CD14-positive monocyte (primary cell): ENCODE measurements around the gene TFF1. TPM values are rescaled to one million over a fixed set of nuclear protein-coding genes. Genes with fewer than 3 reads are reported as not detected.

ENCODE experiments used
- DNase-seq, 3 donors: peaks; one replicate each; pipeline ENCODE4 v3.0.0-alpha.2; 2011 to 2022
- H2AFZ ChIP-seq: 2 replicates; pipeline ENCODE4 v1.6.0; 2012; ENCODE audit warnings: mild to moderate bottlenecking, low read depth, low read length, inconsistent platforms; ENCODE audit not compliant: insufficient read depth, poor library complexity, severe bottlenecking
- H3K27ac ChIP-seq, 2 donors: 1 replicate in 1 of 2; 2 replicates in 1 of 2; pipeline ENCODE4 v1.5.1; 2012 to 2013; ENCODE audit warnings: low read length in 2 of 2, control low read depth in 1 of 2, inconsistent platforms in 1 of 2, low read depth in 1 of 2, mild to moderate bottlenecking in 1 of 2
- H3K27me3 ChIP-seq, 2 donors: one replicate each; pipeline versions ENCODE4 v1.6.0 to v1.6.1; 2011 to 2013; ENCODE audit warnings: low read length in 2 of 2; ENCODE audit not compliant: control insufficient read depth in 2 of 2, insufficient read depth in 2 of 2
- H3K36me3 ChIP-seq, 2 donors: replicated peaks in 1 of 2; 1 replicate in 1 of 2; 2 replicates in 1 of 2; pipeline versions ENCODE4 v1.5.1 to v1.6.1; 2012 to 2013; ENCODE audit warnings: low read length in 2 of 2, control low read depth in 1 of 2, inconsistent platforms in 1 of 2, mild to moderate bottlenecking in 1 of 2; ENCODE audit not compliant: insufficient read depth in 2 of 2, control insufficient read depth in 1 of 2
- H3K4me1 ChIP-seq, 2 donors: 1 replicate in 1 of 2; 2 replicates in 1 of 2; pipeline versions ENCODE4 v1.5.1 to v1.6.1; 2012 to 2013; ENCODE audit warnings: low read length in 2 of 2, control low read depth in 1 of 2, inconsistent platforms in 1 of 2, mild to moderate bottlenecking in 1 of 2, moderate library complexity in 1 of 2; ENCODE audit not compliant: insufficient read depth in 2 of 2, control insufficient read depth in 1 of 2
- H3K4me2 ChIP-seq: replicated peaks from 2 replicates; pipeline ENCODE3; 2012; ENCODE audit warnings: low read length, moderate library complexity, mild to moderate bottlenecking; ENCODE audit not compliant: poor library complexity, severe bottlenecking; ENCODE audit errors: extremely low read depth
- H3K4me3 ChIP-seq, 3 experiments: fragments of 200-600 bp in 1 of 3; sonication (generic) in 1 of 3; replicated peaks in 1 of 3; 1 replicate in 2 of 3; 2 replicates in 1 of 3; pipeline ENCODE4 v1.5.1; 2011 to 2013; ENCODE audit warnings: low read length in 3 of 3, mild to moderate bottlenecking in 3 of 3, control low read depth in 2 of 3, low read depth in 2 of 3, inconsistent platforms in 1 of 3, moderate library complexity in 1 of 3
- H3K79me2 ChIP-seq: 2 replicates; pipeline ENCODE4 v1.6.0; 2012; ENCODE audit warnings: mild to moderate bottlenecking, control low read depth, inconsistent platforms, low read length, moderate library complexity; ENCODE audit not compliant: insufficient read depth
- H3K9ac ChIP-seq: 2 replicates; pipeline ENCODE4 v1.6.0; 2017; ENCODE audit warnings: low read length, mild to moderate bottlenecking; ENCODE audit not compliant: insufficient read depth, poor library complexity, severe bottlenecking
- H3K9me3 ChIP-seq, 2 donors: replicated peaks in 1 of 2; 1 replicate in 1 of 2; 2 replicates in 1 of 2; pipeline versions ENCODE4 v1.5.1 to v1.6.1; 2012 to 2013; ENCODE audit warnings: low read length in 2 of 2, control low read depth in 1 of 2; ENCODE audit not compliant: control insufficient read depth in 1 of 2, insufficient read depth in 1 of 2
- H4K20me1 ChIP-seq: 2 replicates; pipeline ENCODE4 v1.6.0; 2012; ENCODE audit warnings: mild to moderate bottlenecking, low read length, control low read depth, moderate library complexity; ENCODE audit not compliant: insufficient read depth
- H3K27ac Mint-ChIP-seq, 7 donors: one replicate each; pipeline ENCODE4 v1.8.0; 2020; ENCODE audit warnings: mild to moderate bottlenecking in 7 of 7, mixed read lengths in 7 of 7, moderate library complexity in 6 of 7, inconsistent platforms in 2 of 7
- H3K27me3 Mint-ChIP-seq, 3 donors: one replicate each; pipeline ENCODE4 v1.8.0; 2021 to 2022; ENCODE audit warnings: low read depth in 3 of 3, mild to moderate bottlenecking in 3 of 3, mixed read lengths in 3 of 3, moderate library complexity in 3 of 3, inconsistent platforms in 1 of 3
- H3K36me3 Mint-ChIP-seq, 2 donors: one replicate each; pipeline ENCODE4 v1.8.0; 2020; ENCODE audit warnings: mixed read lengths in 2 of 2, inconsistent platforms in 1 of 2, mild to moderate bottlenecking in 1 of 2
- H3K4me1 Mint-ChIP-seq: one replicate; pipeline ENCODE4 v1.8.0; 2020; ENCODE audit warnings: mild to moderate bottlenecking, mixed read lengths
- H3K4me3 Mint-ChIP-seq, 2 donors: one replicate each; pipeline ENCODE4 v1.8.0; 2020; ENCODE audit warnings: mild to moderate bottlenecking in 2 of 2, mixed read lengths in 2 of 2, moderate library complexity in 1 of 2
- H3K9me3 Mint-ChIP-seq, 7 donors: one replicate each; pipeline ENCODE4 v1.8.0; 2020 to 2022; ENCODE audit warnings: mixed read lengths in 7 of 7, mild to moderate bottlenecking in 6 of 7, moderate library complexity in 6 of 7, inconsistent platforms in 2 of 7
- WGBS: methylation state at CpG from one replicate; pipeline ENCODE4 v1.1.5; 2013; ENCODE audit warnings: missing lambda C conversion rate; ENCODE audit not compliant: insufficient coverage; 5-methylcytosine and 5-hydroxymethylcytosine counted together
- intact Hi-C, 2 donors: fragments of 100-400 bp; cut with micrococcal nuclease; formaldehyde crosslinking; loops; one replicate each; pipeline versions ENCODE4 v1.15.0 to v1.15.1; 2023
- polyA plus RNA-seq, 3 donors: library from polyadenylated mRNA; depleted of rRNA in 1 of 3; unstranded in 2 of 3; stranded (reverse) in 1 of 3; fragments of 300-500 nt in 2 of 3; fragments of >200 nt in 1 of 3; fragmentation: Illumina TruSeq in 2 of 3; gene quantifications; 1 replicate in 2 of 3; 2 replicates in 1 of 3; pipeline ENCODE4 v1.2.3, GENCODE V29; 2012 to 2021
- TF ChIP-seq, protein P1 (sequence below): fragments of 200-600 bp; IDR thresholded peaks from one replicate; pipeline ENCODE4 v1.8.0; 2022; ENCODE audit warnings: antibody characterized with exemption, mild to moderate bottlenecking

Gene TFF1
- polyA plus RNA-seq, 3 donors: not detected

DNA sequence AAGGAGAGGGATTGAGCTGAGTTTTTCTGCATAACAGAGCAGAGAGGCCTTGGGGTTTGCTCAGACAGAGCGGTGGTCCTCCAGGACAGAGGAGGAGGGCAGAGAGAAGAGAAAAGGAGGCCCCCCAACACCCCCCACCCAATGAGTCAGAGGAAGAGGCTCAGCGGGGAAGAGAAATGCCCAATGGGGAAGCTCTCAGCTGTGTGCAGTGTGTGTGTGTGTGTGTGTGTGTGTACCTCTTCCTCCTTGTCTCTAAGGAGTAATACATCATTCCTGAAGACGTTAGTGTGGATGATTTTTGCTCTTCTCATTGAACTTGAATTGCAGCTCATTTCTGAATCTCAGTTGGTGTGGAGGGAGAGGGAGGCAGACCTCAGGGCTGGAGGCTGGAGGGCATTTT, 20.8 kb upstream of the TFF1 start:
- H3K27ac Mint-ChIP-seq: peak overlapping the region in 6 of 7 donors; percentile 55 to 80 (median 70)
- DNase-seq: peak; percentile 35 to 64 (median 47)

DNA sequence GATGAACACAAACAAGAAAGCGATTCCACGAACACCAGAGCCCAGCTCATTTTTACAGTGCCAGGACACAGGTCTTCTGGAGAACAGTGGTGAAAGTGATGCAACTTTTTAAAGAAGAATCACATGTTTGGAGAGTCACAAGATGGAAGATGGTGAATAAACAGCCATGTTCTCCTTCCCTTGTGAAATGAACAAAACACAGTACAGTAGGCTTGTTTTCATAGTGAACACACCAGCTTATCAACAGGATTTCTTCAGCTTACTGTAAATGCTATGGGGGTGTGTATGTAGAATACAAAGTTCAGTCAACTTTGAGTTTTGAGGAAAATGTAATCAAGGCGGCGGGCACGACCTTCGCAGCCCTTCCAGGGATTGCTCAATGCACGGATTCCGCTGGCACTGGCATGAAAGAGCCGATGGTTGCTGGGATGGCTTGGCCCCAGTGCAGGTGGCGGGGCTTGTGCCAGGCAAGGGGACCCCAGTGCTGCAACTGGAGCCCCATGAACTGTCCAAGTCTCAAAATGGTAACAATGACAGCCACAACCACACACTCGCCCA, 19.8 kb upstream of the TFF1 start:
- Histone ChIP-seq H3K79me2 (no peaks in the 10 kb centered on the region), H3K27me3 (no peaks in the 10 kb centered on the region), H3K4me1 (peaks cover 20 to 46% of the 10 kb centered on the region in 2 donors), H3K9ac (no peak overlapping the region), H3K36me3 (no peaks in the 10 kb centered on the region), H3K4me2 (no peak overlapping the region), H4K20me1 (no peaks in the 10 kb centered on the region), H3K9me3 (peaks cover 19 to 28% of the 10 kb centered on the region in 2 donors), H2AFZ (no peak overlapping the region), H3K4me3 (no peak overlapping the region), H3K27ac (peak overlapping the region in 1 of 2 donors; percentile 39)
- H3K4me3 Mint-ChIP-seq: peak overlapping the region in 1 of 2 donors; percentile 43
- DNase-seq: peak in 2 of 3 donors; percentile 25 to 27
- 79% methylated on average over 8 of the region's 11 CpGs for WGBS
- no peaks in the 10 kb centered on the region for H3K36me3 Mint-ChIP-seq
- peak overlapping the region in 5 of 7 donors; percentile 40 to 90 (median 58) for H3K27ac Mint-ChIP-seq
- peaks cover 11 to 20% (median 15%) of the 10 kb centered on the region in 7 donors for H3K9me3 Mint-ChIP-seq
- TF ChIP-seq, protein P1, sequence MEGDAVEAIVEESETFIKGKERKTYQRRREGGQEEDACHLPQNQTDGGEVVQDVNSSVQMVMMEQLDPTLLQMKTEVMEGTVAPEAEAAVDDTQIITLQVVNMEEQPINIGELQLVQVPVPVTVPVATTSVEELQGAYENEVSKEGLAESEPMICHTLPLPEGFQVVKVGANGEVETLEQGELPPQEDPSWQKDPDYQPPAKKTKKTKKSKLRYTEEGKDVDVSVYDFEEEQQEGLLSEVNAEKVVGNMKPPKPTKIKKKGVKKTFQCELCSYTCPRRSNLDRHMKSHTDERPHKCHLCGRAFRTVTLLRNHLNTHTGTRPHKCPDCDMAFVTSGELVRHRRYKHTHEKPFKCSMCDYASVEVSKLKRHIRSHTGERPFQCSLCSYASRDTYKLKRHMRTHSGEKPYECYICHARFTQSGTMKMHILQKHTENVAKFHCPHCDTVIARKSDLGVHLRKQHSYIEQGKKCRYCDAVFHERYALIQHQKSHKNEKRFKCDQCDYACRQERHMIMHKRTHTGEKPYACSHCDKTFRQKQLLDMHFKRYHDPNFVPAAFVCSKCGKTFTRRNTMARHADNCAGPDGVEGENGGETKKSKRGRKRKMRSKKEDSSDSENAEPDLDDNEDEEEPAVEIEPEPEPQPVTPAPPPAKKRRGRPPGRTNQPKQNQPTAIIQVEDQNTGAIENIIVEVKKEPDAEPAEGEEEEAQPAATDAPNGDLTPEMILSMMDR: no peak
- intact Hi-C loops: no loop called here
- peaks cover 1 to 7% (median 4%) of the 10 kb centered on the region in 3 donors for H3K27me3 Mint-ChIP-seq
- peaks cover 63% of the 10 kb centered on the region for H3K4me1 Mint-ChIP-seq

More for the DNA sequence above, 20.8 kb upstream of the TFF1 start:
- intact Hi-C loops: no loop called here
- no peaks in the 10 kb centered on the region for H3K79me2 ChIP-seq
- peak overlapping the region; percentile 37 for H2AFZ ChIP-seq
- peaks cover 1 to 7% (median 7%) of the 10 kb centered on the region in 3 donors for H3K27me3 Mint-ChIP-seq
- TF ChIP-seq, protein P1: no peak
- H3K36me3 ChIP-seq: no peaks in the 10 kb centered on the region
- no CpG with 5 or more reads among the region's 3 CpGs for WGBS
- H3K36me3 Mint-ChIP-seq: no peaks in the 10 kb centered on the region
- H3K4me1 Mint-ChIP-seq: peaks cover 63% of the 10 kb centered on the region
- H3K9me3 Mint-ChIP-seq: peaks cover 4 to 12% (median 8%) of the 10 kb centered on the region in 7 donors
- H3K4me3 ChIP-seq: no peak overlapping the region
- H3K4me1 ChIP-seq: peaks cover 20 to 46% of the 10 kb centered on the region in 2 donors
- H4K20me1 ChIP-seq: no peaks in the 10 kb centered on the region
- peak overlapping the region in 1 of 2 donors; percentile 75 for H3K4me3 Mint-ChIP-seq
- H3K9ac ChIP-seq: no peak overlapping the region
- H3K27ac ChIP-seq: no peak overlapping the region
- H3K4me2 ChIP-seq: peak overlapping the region; percentile 3
- no peaks in the 10 kb centered on the region for H3K27me3 ChIP-seq
- H3K9me3 ChIP-seq: peaks cover 11 to 18% of the 10 kb centered on the region in 2 donors
